HG03175 (cell line): Measurements from ENCODE around the gene SH3GLB2.

Experiments used
- ATAC-seq: cut with Tn5 transposase; IDR thresholded peaks from one replicate; pipeline ENCODE4 v1.9.1; 2021; ENCODE audit warnings: mild to moderate bottlenecking, moderate library complexity; ENCODE audit not compliant: unreplicated experiment

SH3GLB2 gene

GRCh38 chr9:129023036-129023907 lies 4.9 kb downstream of the SH3GLB2 start:
- no peak for ATAC-seq

GRCh38 chr9:129022037-129022436 lies 6.1 kb downstream of the SH3GLB2 start:
- no peak for ATAC-seq

GRCh38 chr9:129021091-129021490 lies 7.0 kb downstream of the SH3GLB2 start:
- peak; percentile 78 for ATAC-seq

- no peak for ATAC-seq
These were observed 13.5 kb downstream of the SH3GLB2 start for GRCh38 chr9:129014608-129015007.

GRCh38 chr9:129014124-129014523 lies 14.0 kb downstream of the SH3GLB2 start:
- ATAC-seq = no peak

- no peak for ATAC-seq
These were observed 14.5 kb downstream of the SH3GLB2 start for GRCh38 chr9:129013674-129014073.

- no peak for ATAC-seq
These were observed 15.2 kb downstream of the SH3GLB2 start for GRCh38 chr9:129012893-129013448.

GRCh38 chr9:129012343-129012742 lies 15.8 kb downstream of the SH3GLB2 start:
- no peak for ATAC-seq

GRCh38 chr9:129011761-129012181 lies 16.4 kb downstream of the SH3GLB2 start:
- ATAC-seq = no peak

GRCh38 chr9:129011170-129011569 lies 17.0 kb downstream of the SH3GLB2 start:
- no peak for ATAC-seq

GRCh38 chr9:129010267-129010975 lies 17.7 kb downstream of the SH3GLB2 start:
- no peak for ATAC-seq

GRCh38 chr9:129009584-129010141 lies 18.5 kb downstream of the SH3GLB2 start:
- no peak for ATAC-seq

- ATAC-seq = no peak
These were observed 19.0 kb downstream of the SH3GLB2 start for GRCh38 chr9:129008986-129009583.

GRCh38 chr9:129008469-129008965 lies 19.6 kb downstream of the SH3GLB2 start:
- no peak for ATAC-seq

GRCh38 chr9:129007766-129008468 lies 20.2 kb downstream of the SH3GLB2 start:
- ATAC-seq = no peak

- no peak for ATAC-seq
These were observed 20.9 kb downstream of the SH3GLB2 start for GRCh38 chr9:129007035-129007765.

- ATAC-seq = no peak
These were observed 21.6 kb downstream of the SH3GLB2 start for GRCh38 chr9:129006328-129007034.

GRCh38 chr9:129005336-129005997 lies 22.7 kb downstream of the SH3GLB2 start:
- no peak for ATAC-seq
